Fibroblast of skin of left quadriceps (primary cell): ENCODE data around the gene FAM149B1.

ENCODE experiments used
- DNase-seq, 2 experiments: peaks; one replicate each; pipeline ENCODE4 v3.0.0-alpha.2; 2013; ENCODE audit warnings: low read depth in 2 of 2

FAM149B1 gene

DNA sequence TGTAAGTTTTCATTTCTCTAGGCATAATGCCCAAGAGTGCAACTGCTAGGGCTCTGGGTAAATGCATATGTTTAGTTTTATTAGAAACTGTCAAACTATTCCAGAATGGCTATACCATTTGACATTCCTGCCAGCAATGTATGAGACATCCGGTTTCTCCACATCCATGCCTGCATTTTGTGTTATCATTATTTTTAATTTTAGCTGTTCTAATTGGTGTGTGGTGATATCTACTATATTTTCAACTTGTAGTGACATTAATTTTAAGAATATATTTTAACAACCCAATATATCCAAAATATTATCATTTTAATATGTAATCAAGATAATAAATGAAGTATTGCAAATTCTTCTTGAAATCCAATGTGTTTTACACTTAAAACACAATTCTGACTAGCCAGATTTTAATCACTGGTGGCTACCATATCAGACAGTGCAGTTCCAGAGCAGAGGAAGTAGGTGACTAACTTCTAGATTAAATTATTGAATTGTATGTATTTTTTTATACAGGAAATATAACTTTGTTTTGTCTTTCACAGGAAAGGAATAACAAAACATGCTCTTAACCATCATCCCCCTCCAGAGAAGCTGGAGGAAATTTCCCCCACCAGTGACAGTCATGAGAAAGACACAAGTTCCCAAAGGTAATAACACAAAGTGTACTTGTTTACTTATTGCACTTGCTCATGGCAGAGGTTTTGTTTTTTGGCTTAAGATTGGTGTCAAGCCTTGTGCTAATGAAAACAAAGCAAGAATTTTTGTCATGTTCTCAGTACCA, 6.4 kb downstream of the FAM149B1 start:
- DNase-seq, result no peak

GRCh38 chr10:73182568-73182967, 14.6 kb downstream of the FAM149B1 start:
- no peak for DNase-seq

- no peak for DNase-seq
Observed at GRCh38 chr10:73183667-73184281, 15.9 kb downstream of the FAM149B1 start.

DNA sequence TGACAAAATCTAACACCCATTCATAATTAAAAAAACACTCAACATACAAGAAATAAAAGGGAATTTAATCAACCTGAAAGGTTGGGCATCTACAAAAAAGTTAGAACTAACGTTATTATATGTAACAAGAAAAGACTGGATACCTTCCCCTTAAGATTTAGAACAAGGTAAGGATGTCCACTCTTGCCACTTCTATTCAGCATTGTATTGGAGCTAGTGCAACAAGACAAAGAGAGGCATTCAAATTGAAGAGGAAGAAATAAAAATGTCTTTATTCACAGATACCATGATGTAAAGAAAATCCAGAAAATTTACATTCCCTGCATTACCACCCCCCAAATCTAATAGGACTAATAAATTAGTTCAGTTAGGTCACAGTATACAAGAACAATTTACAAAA, 18.3 kb downstream of the FAM149B1 start:
- DNase-seq, result no peak

- DNase-seq, result no peak
Observed at GRCh38 chr10:73190188-73190587, 22.3 kb downstream of the FAM149B1 start.

DNA sequence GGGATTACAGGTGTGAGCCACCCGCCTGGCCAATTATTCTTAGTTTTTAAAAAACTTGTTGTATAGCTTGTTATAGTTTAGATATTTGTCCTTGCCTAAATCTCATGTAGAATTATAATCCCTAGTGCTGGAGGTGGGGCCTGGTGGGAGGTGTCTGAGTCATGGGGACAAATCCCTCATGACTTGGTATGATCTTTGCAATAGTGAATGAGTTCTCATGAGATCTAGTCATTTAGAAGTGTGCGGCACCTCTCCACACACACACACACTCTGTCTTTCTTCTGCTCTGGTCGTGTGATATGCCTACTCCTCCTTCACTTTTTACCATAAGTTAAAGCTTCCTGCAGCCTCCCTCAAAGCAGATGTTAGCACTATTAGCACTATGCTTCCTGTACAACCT, 37.2 kb downstream of the FAM149B1 start:
- no peak for DNase-seq

DNA sequence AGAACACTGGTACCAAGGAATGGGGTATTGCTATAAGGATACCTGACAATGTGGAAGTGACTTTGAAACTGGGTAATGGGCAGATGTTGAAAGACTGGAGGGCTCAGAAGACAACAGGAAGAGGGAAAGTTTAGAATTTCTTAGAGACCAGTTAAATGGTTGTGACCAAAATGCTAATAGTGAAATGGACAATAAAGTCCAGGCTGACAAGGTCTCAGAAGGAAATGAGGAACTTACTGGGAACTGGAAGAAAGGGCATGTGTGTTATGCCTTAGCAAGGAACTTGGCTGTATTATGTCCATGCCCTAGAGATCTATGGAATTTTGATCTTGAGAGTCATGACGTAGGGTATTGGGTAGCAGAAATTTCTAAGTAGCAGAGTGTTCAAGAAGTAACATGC, 38.0 kb downstream of the FAM149B1 start:
- DNase-seq, result no peak

- DNase-seq, result no peak
Observed at GRCh38 chr10:73206385-73206784, 38.5 kb downstream of the FAM149B1 start.

DNA sequence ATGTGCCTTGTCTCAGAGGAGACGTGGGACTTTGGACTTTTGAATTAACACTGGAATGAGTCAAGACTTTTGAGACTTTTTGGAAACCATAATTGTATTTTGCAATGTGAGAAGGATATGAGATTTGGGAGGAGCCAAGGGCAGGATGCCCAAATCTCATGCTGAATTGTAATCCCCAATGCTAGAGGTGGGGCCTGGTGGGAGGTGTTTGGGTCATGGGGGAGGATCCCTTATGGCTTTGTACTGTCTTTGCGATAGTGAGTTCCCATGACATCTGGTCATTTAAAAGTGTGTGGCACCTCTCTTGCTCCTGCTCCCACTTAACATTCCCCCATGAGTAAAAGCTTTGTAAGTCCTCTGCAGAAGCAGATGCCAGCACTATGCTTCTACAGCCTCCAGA, 40.0 kb downstream of the FAM149B1 start:
- no peak for DNase-seq

GRCh38 chr10:73209705-73210104, 41.8 kb downstream of the FAM149B1 start:
- peak in 1 of 2 experiments; percentile 0 for DNase-seq

GRCh38 chr10:73210395-73211105, 42.6 kb downstream of the FAM149B1 start:
- no peak for DNase-seq

- DNase-seq, result no peak
Observed at GRCh38 chr10:73211106-73211811, 43.3 kb downstream of the FAM149B1 start.

DNA sequence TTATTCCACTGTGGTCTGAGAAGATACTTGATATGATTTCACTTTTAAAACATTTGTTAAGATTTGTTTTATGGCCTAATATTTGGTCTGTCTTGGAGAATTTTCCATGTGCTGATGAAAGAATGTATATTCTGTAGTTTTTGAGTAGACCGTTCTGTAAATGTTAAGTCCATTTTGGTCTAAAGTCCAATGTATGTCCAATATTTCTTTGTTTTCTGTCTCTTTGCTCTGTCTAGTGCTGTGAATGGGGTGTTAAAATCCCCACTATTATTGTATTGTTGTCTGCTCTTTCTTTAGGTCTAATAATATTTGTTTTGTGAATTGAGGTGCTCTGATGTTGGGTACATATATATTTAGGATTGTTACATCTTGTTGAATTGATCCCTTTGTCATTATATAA, 47.8 kb downstream of the FAM149B1 start:
- DNase-seq, result no peak

DNA sequence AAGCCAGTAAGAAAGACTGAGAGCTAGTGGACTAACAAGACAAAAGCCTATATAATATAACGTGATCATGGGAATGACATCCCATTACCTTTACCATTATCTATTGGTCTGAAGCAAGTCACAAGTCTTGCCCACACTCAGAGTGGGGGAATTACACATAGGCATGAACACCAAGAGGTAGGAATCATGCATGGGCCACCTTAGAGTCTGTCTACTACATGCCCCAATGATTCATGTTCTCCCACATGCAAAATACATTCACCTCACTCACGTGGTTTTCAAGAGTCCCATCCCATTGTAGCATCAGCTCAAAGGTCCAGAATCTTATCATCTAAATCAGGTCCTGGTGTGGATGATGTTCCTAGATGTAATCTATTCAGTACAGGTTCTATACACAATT, 49.7 kb downstream of the FAM149B1 start:
- DNase-seq, result no peak

- no peak for DNase-seq
Observed at GRCh38 chr10:73218431-73219191, 50.7 kb downstream of the FAM149B1 start.

DNA sequence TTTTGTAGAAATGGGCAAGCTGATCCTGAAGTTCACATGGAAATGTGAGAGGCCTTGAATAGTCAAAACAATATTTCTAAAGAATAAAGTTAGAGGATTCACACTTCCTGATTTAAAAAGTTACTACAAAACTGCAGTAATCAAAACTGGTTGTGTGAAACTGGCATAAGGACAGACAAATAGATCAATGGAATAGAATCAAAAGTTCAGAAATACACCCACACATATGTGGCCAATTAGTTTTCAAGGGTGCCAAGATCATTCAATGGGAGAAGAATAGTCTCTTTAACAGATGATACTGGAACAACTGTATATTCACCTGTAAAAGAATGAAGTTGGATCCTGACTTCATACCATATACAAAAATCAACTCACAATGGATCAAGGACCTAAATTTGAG, 51.5 kb downstream of the FAM149B1 start:
- no peak for DNase-seq

DNA sequence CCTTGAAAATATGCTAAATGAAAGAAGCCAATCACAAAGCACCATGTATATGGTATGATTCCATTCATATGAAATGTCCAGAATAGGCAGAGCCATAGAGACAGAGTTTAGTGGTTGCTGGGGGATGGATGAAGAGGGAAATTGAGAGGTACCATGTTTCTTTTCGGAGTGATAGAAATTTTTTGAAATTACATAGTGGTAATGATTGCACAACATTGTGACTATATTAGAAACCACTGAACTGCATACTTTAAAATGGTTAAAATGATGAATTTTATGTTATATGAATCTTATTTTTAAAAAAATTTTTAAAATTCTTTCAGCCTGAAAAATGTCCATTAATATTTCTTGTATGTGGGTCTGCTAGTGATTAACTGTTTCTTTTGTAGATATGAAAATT, 53.1 kb downstream of the FAM149B1 start:
- DNase-seq, result no peak

GRCh38 chr10:73225518-73225917, 57.6 kb downstream of the FAM149B1 start:
- DNase-seq, result no peak

- DNase-seq, result no peak
Observed at GRCh38 chr10:73226663-73227062, 58.7 kb downstream of the FAM149B1 start.

GRCh38 chr10:73228247-73228646, 60.3 kb downstream of the FAM149B1 start:
- no peak for DNase-seq

- no peak for DNase-seq
Observed at GRCh38 chr10:73229567-73229966, 61.6 kb downstream of the FAM149B1 start.

GRCh38 chr10:73232887-73233286, 65.0 kb downstream of the FAM149B1 start:
- DNase-seq, result no peak
